Stimulated activated CD4-positive, alpha-beta T cell treated with anti-CD3 and anti-CD28 coated beads, Interleukin-2, amount 100 ng/mL, for 48 hours (primary cell): ENCODE results near the gene KCTD18.

ENCODE experiments used
- DNase-seq, 2 donors: peaks; one replicate each; pipeline ENCODE4 v3.0.0-alpha.2; 2020

Gene KCTD18

GRCh38 chr2:200483729-200484198 lies 26.1 kb downstream of the KCTD18 start:
- DNase-seq, result no peak

- no peak for DNase-seq
These were observed 27.7 kb downstream of the KCTD18 start for GRCh38 chr2:200482194-200482593.

- DNase-seq, result no peak
These were observed 30.1 kb downstream of the KCTD18 start for GRCh38 chr2:200479692-200480265.

GRCh38 chr2:200477667-200478131 lies 32.2 kb downstream of the KCTD18 start:
- DNase-seq, result no peak

GRCh38 chr2:200476836-200477235 lies 33.0 kb downstream of the KCTD18 start:
- no peak for DNase-seq

- no peak for DNase-seq
These were observed 34.1 kb downstream of the KCTD18 start for GRCh38 chr2:200475795-200476194.

- DNase-seq, result no peak
These were observed 36.9 kb downstream of the KCTD18 start for GRCh38 chr2:200472853-200473464.

GRCh38 chr2:200471928-200472645 lies 37.8 kb downstream of the KCTD18 start:
- DNase-seq, result no peak

GRCh38 chr2:200471324-200471848 lies 38.5 kb downstream of the KCTD18 start:
- peak in 1 of 2 donors; percentile 20 for DNase-seq

GRCh38 chr2:200470230-200470629 lies 39.6 kb downstream of the KCTD18 start:
- no peak for DNase-seq

- DNase-seq, result no peak
These were observed 40.1 kb downstream of the KCTD18 start for GRCh38 chr2:200469708-200470211.

GRCh38 chr2:200467806-200468681 lies 41.8 kb downstream of the KCTD18 start:
- no peak for DNase-seq

- peak in 1 of 2 donors; percentile 18 for DNase-seq
These were observed 43.1 kb downstream of the KCTD18 start for GRCh38 chr2:200466425-200467418.

- DNase-seq, result no peak
These were observed 46.4 kb downstream of the KCTD18 start for GRCh38 chr2:200463452-200463851.

GRCh38 chr2:200461846-200462710 lies 47.8 kb downstream of the KCTD18 start:
- no peak for DNase-seq

- DNase-seq, result no peak
These were observed 50.8 kb downstream of the KCTD18 start for GRCh38 chr2:200459101-200459500.

- no peak for DNase-seq
These were observed 53.3 kb downstream of the KCTD18 start for GRCh38 chr2:200456567-200456966.

GRCh38 chr2:200455958-200456421 lies 53.9 kb downstream of the KCTD18 start:
- no peak for DNase-seq

GRCh38 chr2:200454927-200455801 lies 54.7 kb downstream of the KCTD18 start:
- no peak for DNase-seq
